Colonic mucosa (tissue), 4 donors: ENCODE measurements around the gene KLF15. TPM values are rescaled to one million over a fixed set of nuclear protein-coding genes. Genes with fewer than 3 reads are reported as not detected.

Source experiments
- DNase-seq: peaks from one replicate; pipeline ENCODE4 v3.0.0-alpha.2; 2020
- H3K27ac ChIP-seq: fragments of 200-600 bp; one replicate; pipeline ENCODE4 v1.8.0; 2021
- H3K27me3 ChIP-seq: fragments of 200-600 bp; one replicate; pipeline ENCODE4 v1.8.0; 2021
- H3K36me3 ChIP-seq: fragments of 200-600 bp; one replicate; pipeline ENCODE4 v1.8.0; 2021
- H3K4me1 ChIP-seq: fragments of 200-600 bp; one replicate; pipeline ENCODE4 v1.8.0; 2021; ENCODE audit warnings: mild to moderate bottlenecking
- H3K4me3 ChIP-seq: fragments of 200-600 bp; one replicate; pipeline ENCODE4 v1.8.0; 2021
- H3K9ac ChIP-seq, 2 donors: one replicate each; pipeline ENCODE4 v1.7.0; 2013; ENCODE audit warnings: control low read depth in 2 of 2, low read depth in 2 of 2, low read length in 2 of 2
- H3K9me3 ChIP-seq: fragments of 200-600 bp; one replicate; pipeline ENCODE4 v1.8.0; 2021
- intact Hi-C: fragments of 100-400 bp; cut with DNase I; formaldehyde crosslinking; loops from one replicate; pipeline ENCODE4 v1.14.1; 2022
- total RNA-seq, 2 donors: library from RNA; stranded (reverse); fragmentation: NEBNext Ultra II Directional in 1 of 2; extraction: Animal tissue kit (Norgen Biotek cat#: 25700) in 1 of 2; gene quantifications; one replicate each; pipeline ENCODE4 v1.2.1, GENCODE V29; 2021
- TF ChIP-seq, protein P1 (sequence below): fragments of 200-600 bp; IDR thresholded peaks from one replicate; pipeline ENCODE4 v1.8.0; 2022; ENCODE audit warnings: antibody characterized with exemption, mild to moderate bottlenecking
- donor health status: healthy.
- donor health status: DM: no; HTN: no; CAD: no.
- donor health status: DM: no; HTN: no; CAD: no.

KLF15 gene
- total RNA-seq, 2 donors from 2014 or later = 0.66 to 1.9 TPM

DNA sequence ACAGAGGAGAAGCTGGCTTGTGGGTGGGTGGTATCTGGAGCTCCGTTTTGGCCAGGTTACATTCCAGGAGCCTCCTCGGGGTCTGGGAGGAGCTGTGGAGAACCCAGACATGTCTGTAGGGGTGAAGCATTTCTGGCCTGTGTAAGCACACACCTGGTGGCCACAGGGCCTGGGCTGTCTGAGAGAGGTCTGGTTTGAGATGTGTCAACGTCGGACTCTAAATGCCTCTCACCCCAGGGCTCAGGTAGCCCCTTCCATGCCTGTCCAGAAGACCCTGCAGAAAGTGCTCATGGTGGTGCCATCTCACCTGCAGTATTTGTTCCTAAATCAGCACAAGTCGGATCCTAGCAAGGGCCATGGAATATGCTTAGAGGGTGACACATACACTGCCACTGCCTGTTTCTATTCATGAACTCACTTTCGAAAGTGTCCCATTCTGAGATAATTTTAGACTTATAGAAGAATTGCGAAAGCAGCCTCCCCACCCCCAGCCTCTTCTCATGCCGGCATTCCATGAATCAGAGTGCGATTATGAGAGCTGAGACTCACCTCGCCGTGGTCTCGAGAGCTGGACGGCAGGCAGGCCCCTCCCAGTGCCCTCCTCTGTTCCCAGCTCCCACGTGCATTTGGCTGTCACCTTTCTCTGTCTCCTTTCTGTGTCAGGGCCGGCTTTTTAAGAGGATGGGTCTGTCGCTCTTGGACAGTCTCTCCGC is 63.7 kb downstream of the KLF15 start:
- TF ChIP-seq, protein P1, sequence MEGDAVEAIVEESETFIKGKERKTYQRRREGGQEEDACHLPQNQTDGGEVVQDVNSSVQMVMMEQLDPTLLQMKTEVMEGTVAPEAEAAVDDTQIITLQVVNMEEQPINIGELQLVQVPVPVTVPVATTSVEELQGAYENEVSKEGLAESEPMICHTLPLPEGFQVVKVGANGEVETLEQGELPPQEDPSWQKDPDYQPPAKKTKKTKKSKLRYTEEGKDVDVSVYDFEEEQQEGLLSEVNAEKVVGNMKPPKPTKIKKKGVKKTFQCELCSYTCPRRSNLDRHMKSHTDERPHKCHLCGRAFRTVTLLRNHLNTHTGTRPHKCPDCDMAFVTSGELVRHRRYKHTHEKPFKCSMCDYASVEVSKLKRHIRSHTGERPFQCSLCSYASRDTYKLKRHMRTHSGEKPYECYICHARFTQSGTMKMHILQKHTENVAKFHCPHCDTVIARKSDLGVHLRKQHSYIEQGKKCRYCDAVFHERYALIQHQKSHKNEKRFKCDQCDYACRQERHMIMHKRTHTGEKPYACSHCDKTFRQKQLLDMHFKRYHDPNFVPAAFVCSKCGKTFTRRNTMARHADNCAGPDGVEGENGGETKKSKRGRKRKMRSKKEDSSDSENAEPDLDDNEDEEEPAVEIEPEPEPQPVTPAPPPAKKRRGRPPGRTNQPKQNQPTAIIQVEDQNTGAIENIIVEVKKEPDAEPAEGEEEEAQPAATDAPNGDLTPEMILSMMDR = no peak
- Histone ChIP-seq H3K36me3 (no peaks in the 10 kb centered on the region), H3K4me3 (no peak overlapping the region), H3K27me3 (peaks cover 4% of the 10 kb centered on the region), H3K9ac (no peak overlapping the region), H3K9me3 (no peaks in the 10 kb centered on the region), H3K4me1 (no peaks in the 10 kb centered on the region), H3K27ac (no peak overlapping the region)
- intact Hi-C loops = no loop called here
- no peak for DNase-seq

Other genes starting within 250 kb of the KLF15 start
- 10 to 100 TPM; 15.3 to 25.6 TPM for gene ALDH1L1, start 176.8 kb downstream of the KLF15 start, total RNA-seq
- not detected for gene CFAP100, start 37.5 kb upstream of the KLF15 start, total RNA-seq
- 10 to 100 TPM; 20.4 to 28.5 TPM for gene ZXDC, start 118.5 kb upstream of the KLF15 start, total RNA-seq
- not detected for gene UROC1, start 160.4 kb upstream of the KLF15 start, total RNA-seq
- gene CHST13, start 166.7 kb upstream of the KLF15 start, total RNA-seq = 1 to 10 TPM in 1 of 2 donors, under 1 TPM in 1; 0.22 to 1.6 TPM
- gene C3orf22, start 201.5 kb upstream of the KLF15 start, total RNA-seq = not detected